GM19099 (cell line): ENCODE results near the gene AGAP1.

Source experiments
- POLR2A ChIP-seq: IDR thresholded peaks from 3 replicates; pipeline ENCODE4 v1.6.1; 2011; ENCODE audit warnings: low read depth; ENCODE audit not compliant: insufficient read length; ENCODE audit errors: extremely low read depth

Gene AGAP1

DNA sequence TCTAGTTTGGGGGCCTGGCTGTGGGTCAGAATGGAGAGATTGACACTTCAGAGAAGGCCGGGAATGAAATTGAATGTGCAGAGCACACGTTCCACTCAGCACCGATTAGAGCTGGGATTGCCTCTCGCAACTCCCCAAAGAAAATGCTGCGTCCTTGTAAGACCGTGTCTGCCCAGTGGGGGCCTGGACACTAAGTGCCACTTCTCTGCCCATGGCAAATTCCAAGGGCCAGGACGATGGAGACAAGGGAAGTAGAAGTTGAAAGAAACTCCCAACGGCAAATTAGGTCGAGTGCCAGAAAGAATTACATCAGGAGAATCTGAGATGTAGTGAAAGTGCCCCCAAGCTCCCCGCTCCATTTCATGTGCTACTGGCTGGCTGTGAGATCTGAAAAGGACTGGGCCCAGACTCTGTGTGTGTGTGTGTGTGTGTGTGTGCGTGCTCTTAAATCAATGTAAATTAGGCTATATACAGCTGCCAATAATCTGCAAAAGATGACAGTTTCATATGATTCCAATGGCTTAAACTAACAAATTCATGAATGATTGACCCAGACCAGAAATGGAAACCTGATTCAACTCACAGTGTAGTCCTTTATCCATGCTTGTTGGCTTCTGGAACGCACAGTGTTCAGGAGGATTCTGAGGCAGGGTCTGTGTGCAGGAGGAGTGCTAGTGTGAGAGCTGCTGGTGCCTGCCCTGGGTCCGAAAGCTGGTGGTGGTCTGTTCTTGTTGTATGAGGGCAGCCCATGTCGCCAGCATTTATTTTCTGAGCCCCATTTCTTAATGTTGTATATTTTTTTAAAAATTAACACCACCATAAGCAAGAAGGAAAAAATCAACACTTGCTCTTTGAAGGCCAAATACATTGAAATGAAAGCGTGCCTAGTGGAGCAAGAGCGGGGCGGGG lies 234.3 kb downstream of the AGAP1 start:
- TF ChIP-seq POLR2A: no peak

GRCh38 chr2:235728800-235729556 lies 235.1 kb downstream of the AGAP1 start:
- TF ChIP-seq POLR2A: no peak

- no peak for TF ChIP-seq POLR2A
Observed at GRCh38 chr2:235729557-235729947, 235.7 kb downstream of the AGAP1 start.

- no peak for TF ChIP-seq POLR2A
Observed at GRCh38 chr2:235730115-235730514, 236.3 kb downstream of the AGAP1 start.

DNA sequence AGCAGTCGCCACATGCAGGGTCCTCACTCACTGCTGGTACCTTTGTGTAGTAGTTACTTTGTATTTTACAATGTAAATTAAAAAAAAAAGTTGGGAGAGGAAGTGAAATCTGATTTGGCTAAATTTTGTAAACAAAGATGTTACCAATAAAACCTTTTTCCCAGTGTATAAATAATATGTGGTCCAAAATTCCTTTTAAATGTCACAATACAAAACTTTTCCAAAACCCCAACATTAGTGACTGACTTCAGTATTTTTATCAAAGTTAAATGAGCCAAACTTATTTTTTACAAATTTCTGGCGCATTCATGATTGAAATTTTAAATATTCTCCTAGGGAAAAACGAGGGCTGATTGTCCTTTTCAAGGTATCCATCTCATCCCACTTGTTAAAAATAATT lies 239.9 kb downstream of the AGAP1 start:
- no peak for TF ChIP-seq POLR2A

- TF ChIP-seq POLR2A: no peak
Observed at GRCh38 chr2:235734168-235734567, 240.3 kb downstream of the AGAP1 start.

GRCh38 chr2:235734688-235735231 lies 240.9 kb downstream of the AGAP1 start:
- no peak for TF ChIP-seq POLR2A

- no peak for TF ChIP-seq POLR2A
Observed at GRCh38 chr2:235737396-235737795, 243.6 kb downstream of the AGAP1 start.

DNA sequence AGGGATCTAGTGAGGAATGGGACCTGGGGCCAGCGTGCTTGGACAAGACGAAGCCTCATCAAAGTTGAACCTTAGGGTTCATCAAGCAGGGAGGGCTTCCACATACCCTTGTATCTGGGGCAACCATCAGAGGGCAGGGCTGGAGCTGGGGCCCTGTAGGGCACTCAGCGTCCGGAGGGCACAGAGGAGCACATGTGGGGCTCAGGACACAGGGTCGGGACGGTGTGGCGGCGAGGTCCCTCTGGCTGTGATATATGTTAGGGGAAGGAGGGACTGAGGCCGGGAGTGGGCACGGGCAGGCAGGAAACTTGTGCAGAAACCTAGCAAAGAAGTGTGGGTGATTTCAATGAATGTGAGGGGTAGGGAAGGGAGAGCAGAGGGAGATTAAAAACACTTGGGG lies 244.0 kb downstream of the AGAP1 start:
- TF ChIP-seq POLR2A: no peak

GRCh38 chr2:235739704-235740415 lies 246.0 kb downstream of the AGAP1 start:
- TF ChIP-seq POLR2A: no peak

DNA sequence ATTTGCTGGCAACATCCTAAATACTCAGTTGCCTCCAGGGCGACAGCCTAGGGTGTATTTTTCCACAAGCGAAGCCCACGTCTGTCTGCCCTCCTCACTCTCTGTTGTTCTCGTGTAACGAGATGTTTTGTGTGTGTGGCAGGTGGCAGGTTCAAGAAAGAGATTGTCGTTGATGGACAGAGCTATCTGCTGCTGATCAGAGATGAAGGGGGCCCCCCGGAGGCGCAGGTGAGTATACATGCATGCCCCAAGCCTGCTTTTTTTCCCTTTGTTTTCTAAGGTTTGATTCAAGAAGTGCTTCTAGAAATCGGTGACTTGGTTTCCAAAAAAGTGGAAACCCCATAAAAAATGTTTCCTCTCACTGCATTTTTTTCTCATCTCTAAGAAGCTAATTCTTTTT lies 247.0 kb downstream of the AGAP1 start:
- TF ChIP-seq POLR2A: no peak

DNA sequence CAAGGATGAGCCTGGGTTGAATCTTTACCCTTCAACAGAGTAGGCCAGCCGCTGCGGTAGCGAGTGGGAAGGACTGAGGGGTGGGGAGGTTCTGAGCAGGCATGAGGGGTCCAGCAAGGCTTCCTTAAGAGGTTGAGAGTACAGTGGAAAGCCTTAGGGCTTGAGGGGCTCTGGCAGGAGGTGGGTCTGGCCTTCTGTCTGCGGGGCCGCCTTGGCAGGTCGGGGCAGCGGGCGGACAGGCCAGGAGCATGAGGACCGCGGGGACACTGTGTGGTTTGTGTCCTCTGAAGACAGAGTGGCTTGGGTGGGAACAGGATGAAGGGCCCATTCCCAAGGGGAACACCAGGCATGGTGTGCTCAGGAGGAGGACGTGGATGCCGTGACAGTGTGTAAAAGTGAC lies 250.3 kb downstream of the AGAP1 start:
- no peak for TF ChIP-seq POLR2A

- TF ChIP-seq POLR2A: no peak
Observed at GRCh38 chr2:235745597-235745996, 251.8 kb downstream of the AGAP1 start.

- no peak for TF ChIP-seq POLR2A
Observed at GRCh38 chr2:235746257-235746934, 252.6 kb downstream of the AGAP1 start.

- no peak for TF ChIP-seq POLR2A
Observed at GRCh38 chr2:235747001-235747785, 253.3 kb downstream of the AGAP1 start.

- no peak for TF ChIP-seq POLR2A
Observed at GRCh38 chr2:235747786-235748091, 253.9 kb downstream of the AGAP1 start.
